ENCODE measurements around the gene GRB10.

The GRB10 gene

DNA sequence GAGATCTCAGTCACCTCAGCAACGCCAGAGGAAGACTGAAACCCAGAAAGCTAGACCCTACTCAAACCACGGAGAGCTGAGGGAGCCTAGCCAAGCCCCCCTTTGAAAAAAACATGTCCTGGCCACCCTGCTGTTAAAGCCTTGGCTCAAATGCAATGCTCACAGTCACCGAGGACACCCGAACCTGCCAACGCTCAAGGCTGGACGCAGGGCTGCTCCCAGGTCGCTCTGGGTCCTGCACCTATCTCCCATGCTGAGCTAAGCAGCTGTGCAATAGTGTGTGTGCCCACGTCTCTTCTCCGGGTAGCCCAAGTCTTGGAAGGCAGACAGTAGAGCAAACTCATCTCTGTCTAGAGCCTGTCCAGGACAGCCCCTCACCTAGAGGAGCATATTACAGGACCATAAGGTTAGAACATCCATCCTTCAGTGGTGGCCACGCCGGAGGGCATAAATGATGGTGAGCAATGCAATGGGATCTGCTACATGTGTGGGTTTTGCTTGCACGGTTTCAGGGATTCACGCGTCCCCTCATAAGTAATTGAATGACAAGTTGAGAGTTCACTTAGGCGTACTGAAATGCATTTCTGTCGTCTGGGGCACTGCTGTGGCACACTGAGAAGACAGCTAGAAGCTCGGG, 123.2 kb downstream of the GRB10 start:
- TF ChIP-seq CTCF (conservative IDR thresholded peaks at IDR 0.05; ENCODE audit: low read depth, low read length), result no peak
- H3K9ac ChIP-seq, result no peak overlapping the region
- peaks cover 5% of the 10 kb centered on the region for H3K4me1 ChIP-seq (ENCODE audit: low read depth, poor library complexity, severe bottlenecking)
- no peaks in the 10 kb centered on the region for H4K20me1 ChIP-seq (ENCODE audit: insufficient read depth)
- no peaks in the 10 kb centered on the region for H3K36me3 ChIP-seq (ENCODE audit: insufficient read depth)
- no peaks in the 10 kb centered on the region for H3K79me2 ChIP-seq (ENCODE audit: insufficient read depth, low read depth)
- no peak overlapping the region for H3K4me2 ChIP-seq
- H3K27ac ChIP-seq, result no peak overlapping the region
- H3K4me3 ChIP-seq (IDR thresholded peaks at IDR 0.05; ENCODE audit: insufficient read depth, low read depth, low read length), result no peak overlapping the region
- no peaks in the 10 kb centered on the region for H3K27me3 ChIP-seq (ENCODE audit: insufficient read depth, low read depth)
- no peak overlapping the region for H2AFZ ChIP-seq (ENCODE audit: low read depth)

GRCh38 chr7:50658696-50659095, 124.0 kb downstream of the GRB10 start:
- H3K36me3 ChIP-seq (ENCODE audit: insufficient read depth), result no peaks in the 10 kb centered on the region
- no peak overlapping the region for H3K27ac ChIP-seq
- H4K20me1 ChIP-seq (ENCODE audit: insufficient read depth), result no peaks in the 10 kb centered on the region
- no peak overlapping the region for H3K4me3 ChIP-seq (IDR thresholded peaks at IDR 0.05; ENCODE audit: insufficient read depth, low read depth, low read length)
- no peaks in the 10 kb centered on the region for H3K27me3 ChIP-seq (ENCODE audit: insufficient read depth, low read depth)
- no peaks in the 10 kb centered on the region for H3K79me2 ChIP-seq (ENCODE audit: insufficient read depth, low read depth)
- no peak for TF ChIP-seq CTCF (conservative IDR thresholded peaks at IDR 0.05; ENCODE audit: low read depth, low read length)
- peaks cover 5% of the 10 kb centered on the region for H3K4me1 ChIP-seq (ENCODE audit: low read depth, poor library complexity, severe bottlenecking)
- no peak overlapping the region for H3K4me2 ChIP-seq
- no peak overlapping the region for H3K9ac ChIP-seq
- no peak overlapping the region for H2AFZ ChIP-seq (ENCODE audit: low read depth)

- Histone ChIP-seq H3K27ac (no peak overlapping the region), H3K4me2 (0 out of 2 replicates have a peak overlapping the region, but pooled peaks have one; percentile 7), H4K20me1 (ENCODE audit: insufficient read depth) (no peaks in the 10 kb centered on the region), H2AFZ (ENCODE audit: low read depth) (no peak overlapping the region), H3K4me3 (IDR thresholded peaks at IDR 0.05; ENCODE audit: insufficient read depth, low read depth, low read length) (no peak overlapping the region), H3K79me2 (ENCODE audit: insufficient read depth, low read depth) (no peaks in the 10 kb centered on the region), H3K36me3 (ENCODE audit: insufficient read depth) (no peaks in the 10 kb centered on the region), H3K4me1 (ENCODE audit: low read depth, poor library complexity, severe bottlenecking) (peaks cover 5% of the 10 kb centered on the region), H3K27me3 (ENCODE audit: insufficient read depth, low read depth) (no peaks in the 10 kb centered on the region), H3K9ac (no peak overlapping the region)
- TF ChIP-seq CTCF (conservative IDR thresholded peaks at IDR 0.05; ENCODE audit: low read depth, low read length), result no peak
These were observed 124.8 kb downstream of the GRB10 start for GRCh38 chr7:50657912-50658311.

GRCh38 chr7:50657341-50657873, 125.3 kb downstream of the GRB10 start:
- Histone ChIP-seq H3K79me2 (ENCODE audit: insufficient read depth, low read depth) (no peaks in the 10 kb centered on the region), H3K4me3 (IDR thresholded peaks at IDR 0.05; ENCODE audit: insufficient read depth, low read depth, low read length) (no peak overlapping the region), H3K4me2 (0 out of 2 replicates have a peak overlapping the region, but pooled peaks have one; percentile 7), H4K20me1 (ENCODE audit: insufficient read depth) (no peaks in the 10 kb centered on the region), H3K27ac (no peak overlapping the region), H3K9ac (no peak overlapping the region), H2AFZ (ENCODE audit: low read depth) (peak overlapping the region; percentile 17; the same call in 1 of the 2 replicates), H3K36me3 (ENCODE audit: insufficient read depth) (no peaks in the 10 kb centered on the region), H3K4me1 (ENCODE audit: low read depth, poor library complexity, severe bottlenecking) (peaks cover 5% of the 10 kb centered on the region), H3K27me3 (ENCODE audit: insufficient read depth, low read depth) (no peaks in the 10 kb centered on the region)
- no peak for TF ChIP-seq CTCF (conservative IDR thresholded peaks at IDR 0.05; ENCODE audit: low read depth, low read length)
